HepG2 (cell line): ENCODE measurements around the gene PKP3. TPM values are rescaled to one million over a fixed set of nuclear protein-coding genes. Genes with fewer than 3 reads are reported as not detected.
A peak's percentile ranks its signal among the peaks of the same experiment; 100 is the strongest.

Experiments
- KDM5A ChIP-seq: fragments of 200-600 bp; sonication (generic); IDR thresholded peaks from 2 replicates; pipeline ENCODE4 v1.7.0; 2018; ENCODE audit warnings: antibody characterized with exemption, mild to moderate bottlenecking, low read length, borderline replicate concordance
- MED1 ChIP-seq: sonication (generic); formaldehyde crosslinking; IDR thresholded peaks from 2 replicates; pipeline ENCODE4 v1.4.0; 2020; ENCODE audit warnings: missing genetic modification reagents
- MEIS2 ChIP-seq: sonication (generic); formaldehyde crosslinking; IDR thresholded peaks from 2 replicates; pipeline ENCODE4 v1.9.0; 2021; ENCODE audit warnings: mild to moderate bottlenecking, missing genetic modification reagents
- NFE2L2 ChIP-seq: fragments of 150-350 bp; IDR thresholded peaks from 2 replicates; pipeline ENCODE4 v1.6.1; 2014; ENCODE audit warnings: low read length
- REPIN1 ChIP-seq: sonication (generic); formaldehyde crosslinking; IDR thresholded peaks from 2 replicates; pipeline ENCODE4 v1.8.0; 2022; ENCODE audit warnings: missing genetic modification reagents, low read depth, mild to moderate bottlenecking, borderline replicate concordance
- SIN3B ChIP-seq: fragments of 150-350 bp; IDR thresholded peaks from 2 replicates; pipeline ENCODE4 v1.6.1; 2014; ENCODE audit warnings: low read length
- ZFY ChIP-seq: sonication (generic); formaldehyde crosslinking; IDR thresholded peaks from 2 replicates; pipeline ENCODE4 v1.4.0; 2020; ENCODE audit warnings: missing genetic modification reagents
- ZNF124 ChIP-seq: sonication (generic); formaldehyde crosslinking; IDR thresholded peaks from 2 replicates; pipeline ENCODE4 v1.4.0; 2020; ENCODE audit warnings: missing genetic modification reagents
- ZNF326 ChIP-seq: sonication (generic); formaldehyde crosslinking; IDR thresholded peaks from 2 replicates; pipeline ENCODE4 v1.4.0; 2020; ENCODE audit warnings: missing genetic modification reagents, borderline replicate concordance
- polyA plus RNA-seq, 8 experiments: library from polyadenylated mRNA; depleted of rRNA in 3 of 8; stranded (reverse) in 7 of 8; unstranded in 1 of 8; fragments of >200 nt; fragmentation: Illumina TruSeq in 4 of 8; extraction: Trizol in 4 of 8; gene quantifications; 2 replicates each; pipeline versions ENCODE4 v1.2.1 to v1.2.3, GENCODE V29; 2011 to 2016; ENCODE audit warnings: low read depth in 4 of 8, missing spikeins in 1 of 8, mixed read lengths in 1 of 8; ENCODE audit not compliant: insufficient read depth in 1 of 8
- total RNA-seq, 5 experiments: library from RNA; depleted of rRNA; stranded (reverse); fragments of >200 nt; fragmentation: Illumina TruSeq; extraction: Trizol; gene quantifications; 2 replicates each; pipeline ENCODE4 v1.2.3, GENCODE V29; 2016; ENCODE audit warnings: low read depth in 1 of 5
- TF ChIP-seq, protein P1 (sequence below): sonication (generic); formaldehyde crosslinking; IDR thresholded peaks from 2 replicates; pipeline ENCODE4 v1.5.1; 2020; ENCODE audit warnings: missing genetic modification reagents, mild to moderate bottlenecking, borderline replicate concordance
- TF ChIP-seq, protein P2 (sequence below): sonication (generic); formaldehyde crosslinking; IDR thresholded peaks from one replicate; pipeline ENCODE4 v1.5.1; 2020; ENCODE audit warnings: mild to moderate bottlenecking, missing genetic modification reagents; ENCODE audit errors: not compliant biosample characterization
- TF ChIP-seq, protein P3 (sequence below): sonication (generic); formaldehyde crosslinking; IDR thresholded peaks from 2 replicates; pipeline ENCODE4 v1.5.0; 2020; ENCODE audit warnings: mild to moderate bottlenecking, missing genetic modification reagents
- TF ChIP-seq, protein P4 (sequence below): sonication (generic); formaldehyde crosslinking; IDR thresholded peaks from 2 replicates; pipeline ENCODE4 v1.4.0; 2020; ENCODE audit warnings: missing genetic modification reagents

The PKP3 gene
- total and polyA plus RNA-seq, 2 of the 13 experiments (the other 11 are each of a cell fraction or from before 2014, with no cell fraction given) = 18.0 to 28.7 TPM

DNA sequence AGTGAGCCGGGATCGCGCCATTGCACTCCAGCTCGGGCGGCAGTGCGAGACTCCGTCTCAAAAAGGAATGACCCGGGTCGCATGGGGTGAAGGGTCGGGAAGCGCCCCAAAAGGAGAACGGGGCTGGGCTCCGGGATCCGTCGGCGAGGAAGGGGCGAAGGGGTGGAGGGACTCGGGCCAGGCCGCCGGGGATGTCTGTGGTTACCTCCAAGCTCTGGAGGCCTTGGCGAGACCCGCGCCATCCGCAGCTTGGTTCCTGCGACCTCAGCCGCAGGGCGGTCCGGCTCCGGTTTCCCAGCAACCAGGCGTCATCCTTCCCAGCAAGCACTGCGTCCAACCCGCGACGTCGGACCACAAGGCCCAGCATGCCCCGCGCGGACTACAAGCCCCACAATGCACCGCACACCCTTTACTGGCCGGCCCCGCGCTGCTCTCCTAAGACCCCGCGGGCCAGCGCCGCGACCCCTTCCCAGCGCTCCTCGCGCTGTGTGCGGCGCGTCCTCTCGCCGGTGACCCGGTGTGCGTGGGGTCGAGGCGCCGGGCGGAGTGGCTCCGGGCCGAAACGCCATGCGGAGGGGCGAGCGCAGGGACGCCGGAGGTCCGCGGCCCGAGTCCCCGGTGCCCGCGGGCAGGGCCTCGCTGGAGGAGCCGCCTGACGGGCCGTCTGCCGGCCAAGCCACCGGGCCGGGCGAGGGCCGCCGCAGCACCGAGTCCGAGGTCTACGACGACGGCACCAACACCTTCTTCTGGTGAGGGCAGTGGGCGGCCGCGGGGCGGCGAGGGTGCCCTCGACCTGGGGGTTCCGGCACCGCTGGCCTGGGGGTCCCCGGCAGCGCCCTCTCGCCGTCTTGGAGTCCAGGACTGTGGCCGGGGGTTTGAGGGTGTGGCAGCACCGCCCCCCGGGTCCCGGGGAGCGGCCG lies 56.1 kb downstream of the PKP3 start, which contains the start of gene PTDSS2 (continued):
- TF ChIP-seq KDM5A (peak; percentile 81; the same call in 1 of the 2 replicates), MEIS2 (CRISPR knock-in tag) (peak; percentile 48; the same call in 1 of the 2 replicates), ZNF124 (CRISPR knock-in tag) (peak; percentile 81), SIN3B (0 out of 2 replicates have a peak, but pooled peaks have one; percentile 32), REPIN1 (0 out of 2 replicates have a peak, but pooled peaks have one; percentile 44), ZNF326 (CRISPR knock-in tag) (no peak), NFE2L2 (no peak), ZFY (CRISPR knock-in tag) (peak; percentile 99), MED1 (CRISPR knock-in tag) (peak; percentile 67)
- TF ChIP-seq, protein P1, sequence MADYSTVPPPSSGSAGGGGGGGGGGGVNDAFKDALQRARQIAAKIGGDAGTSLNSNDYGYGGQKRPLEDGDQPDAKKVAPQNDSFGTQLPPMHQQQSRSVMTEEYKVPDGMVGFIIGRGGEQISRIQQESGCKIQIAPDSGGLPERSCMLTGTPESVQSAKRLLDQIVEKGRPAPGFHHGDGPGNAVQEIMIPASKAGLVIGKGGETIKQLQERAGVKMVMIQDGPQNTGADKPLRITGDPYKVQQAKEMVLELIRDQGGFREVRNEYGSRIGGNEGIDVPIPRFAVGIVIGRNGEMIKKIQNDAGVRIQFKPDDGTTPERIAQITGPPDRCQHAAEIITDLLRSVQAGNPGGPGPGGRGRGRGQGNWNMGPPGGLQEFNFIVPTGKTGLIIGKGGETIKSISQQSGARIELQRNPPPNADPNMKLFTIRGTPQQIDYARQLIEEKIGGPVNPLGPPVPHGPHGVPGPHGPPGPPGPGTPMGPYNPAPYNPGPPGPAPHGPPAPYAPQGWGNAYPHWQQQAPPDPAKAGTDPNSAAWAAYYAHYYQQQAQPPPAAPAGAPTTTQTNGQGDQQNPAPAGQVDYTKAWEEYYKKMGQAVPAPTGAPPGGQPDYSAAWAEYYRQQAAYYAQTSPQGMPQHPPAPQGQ (CRISPR knock-in tag) = no peak
- TF ChIP-seq, protein P2, sequence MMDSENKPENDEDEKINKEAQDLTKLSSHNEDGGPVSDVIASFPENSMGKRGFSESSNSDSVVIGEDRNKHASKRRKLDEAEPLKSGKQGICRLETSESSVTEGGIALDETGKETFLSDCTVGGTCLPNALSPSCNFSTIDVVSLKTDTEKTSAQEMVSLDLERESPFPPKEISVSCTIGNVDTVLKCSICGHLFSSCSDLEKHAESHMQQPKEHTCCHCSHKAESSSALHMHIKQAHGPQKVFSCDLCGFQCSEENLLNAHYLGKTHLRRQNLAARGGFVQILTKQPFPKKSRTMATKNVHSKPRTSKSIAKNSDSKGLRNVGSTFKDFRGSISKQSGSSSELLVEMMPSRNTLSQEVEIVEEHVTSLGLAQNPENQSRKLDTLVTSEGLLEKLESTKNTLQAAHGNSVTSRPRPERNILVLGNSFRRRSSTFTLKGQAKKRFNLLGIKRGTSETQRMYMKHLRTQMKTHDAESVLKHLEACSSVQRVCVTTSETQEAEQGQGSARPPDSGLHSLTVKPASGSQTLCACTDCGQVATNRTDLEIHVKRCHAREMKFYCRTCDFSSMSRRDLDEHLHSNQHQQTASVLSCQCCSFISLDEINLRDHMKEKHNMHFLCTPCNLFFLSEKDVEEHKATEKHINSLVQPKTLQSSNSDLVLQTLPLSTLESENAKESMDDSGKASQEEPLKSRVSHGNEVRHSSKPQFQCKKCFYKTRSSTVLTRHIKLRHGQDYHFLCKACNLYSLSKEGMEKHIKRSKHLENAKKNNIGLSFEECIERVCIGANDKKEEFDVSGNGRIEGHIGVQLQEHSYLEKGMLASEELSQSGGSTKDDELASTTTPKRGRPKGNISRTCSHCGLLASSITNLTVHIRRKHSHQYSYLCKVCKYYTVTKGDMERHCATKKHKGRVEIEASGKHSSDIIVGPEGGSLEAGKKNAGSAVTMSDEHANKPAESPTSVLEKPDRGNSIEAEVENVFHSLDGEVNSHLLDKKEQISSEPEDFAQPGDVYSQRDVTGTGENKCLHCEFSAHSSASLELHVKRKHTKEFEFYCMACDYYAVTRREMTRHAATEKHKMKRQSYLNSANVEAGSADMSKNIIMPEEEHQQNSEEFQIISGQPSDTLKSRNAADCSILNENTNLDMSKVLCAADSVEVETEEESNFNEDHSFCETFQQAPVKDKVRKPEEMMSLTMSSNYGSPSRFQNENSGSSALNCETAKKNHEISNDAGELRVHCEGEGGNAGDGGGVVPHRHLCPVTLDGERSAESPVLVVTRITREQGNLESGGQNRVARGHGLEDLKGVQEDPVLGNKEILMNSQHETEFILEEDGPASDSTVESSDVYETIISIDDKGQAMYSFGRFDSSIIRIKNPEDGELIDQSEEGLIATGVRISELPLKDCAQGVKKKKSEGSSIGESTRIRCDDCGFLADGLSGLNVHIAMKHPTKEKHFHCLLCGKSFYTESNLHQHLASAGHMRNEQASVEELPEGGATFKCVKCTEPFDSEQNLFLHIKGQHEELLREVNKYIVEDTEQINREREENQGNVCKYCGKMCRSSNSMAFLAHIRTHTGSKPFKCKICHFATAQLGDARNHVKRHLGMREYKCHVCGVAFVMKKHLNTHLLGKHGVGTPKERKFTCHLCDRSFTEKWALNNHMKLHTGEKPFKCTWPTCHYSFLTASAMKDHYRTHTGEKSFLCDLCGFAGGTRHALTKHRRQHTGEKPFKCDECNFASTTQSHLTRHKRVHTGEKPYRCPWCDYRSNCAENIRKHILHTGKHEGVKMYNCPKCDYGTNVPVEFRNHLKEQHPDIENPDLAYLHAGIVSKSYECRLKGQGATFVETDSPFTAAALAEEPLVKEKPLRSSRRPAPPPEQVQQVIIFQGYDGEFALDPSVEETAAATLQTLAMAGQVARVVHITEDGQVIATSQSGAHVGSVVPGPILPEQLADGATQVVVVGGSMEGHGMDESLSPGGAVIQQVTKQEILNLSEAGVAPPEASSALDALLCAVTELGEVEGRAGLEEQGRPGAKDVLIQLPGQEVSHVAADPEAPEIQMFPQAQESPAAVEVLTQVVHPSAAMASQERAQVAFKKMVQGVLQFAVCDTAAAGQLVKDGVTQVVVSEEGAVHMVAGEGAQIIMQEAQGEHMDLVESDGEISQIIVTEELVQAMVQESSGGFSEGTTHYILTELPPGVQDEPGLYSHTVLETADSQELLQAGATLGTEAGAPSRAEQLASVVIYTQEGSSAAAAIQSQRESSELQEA (CRISPR knock-in tag) = peak; percentile 42
- TF ChIP-seq, protein P3, sequence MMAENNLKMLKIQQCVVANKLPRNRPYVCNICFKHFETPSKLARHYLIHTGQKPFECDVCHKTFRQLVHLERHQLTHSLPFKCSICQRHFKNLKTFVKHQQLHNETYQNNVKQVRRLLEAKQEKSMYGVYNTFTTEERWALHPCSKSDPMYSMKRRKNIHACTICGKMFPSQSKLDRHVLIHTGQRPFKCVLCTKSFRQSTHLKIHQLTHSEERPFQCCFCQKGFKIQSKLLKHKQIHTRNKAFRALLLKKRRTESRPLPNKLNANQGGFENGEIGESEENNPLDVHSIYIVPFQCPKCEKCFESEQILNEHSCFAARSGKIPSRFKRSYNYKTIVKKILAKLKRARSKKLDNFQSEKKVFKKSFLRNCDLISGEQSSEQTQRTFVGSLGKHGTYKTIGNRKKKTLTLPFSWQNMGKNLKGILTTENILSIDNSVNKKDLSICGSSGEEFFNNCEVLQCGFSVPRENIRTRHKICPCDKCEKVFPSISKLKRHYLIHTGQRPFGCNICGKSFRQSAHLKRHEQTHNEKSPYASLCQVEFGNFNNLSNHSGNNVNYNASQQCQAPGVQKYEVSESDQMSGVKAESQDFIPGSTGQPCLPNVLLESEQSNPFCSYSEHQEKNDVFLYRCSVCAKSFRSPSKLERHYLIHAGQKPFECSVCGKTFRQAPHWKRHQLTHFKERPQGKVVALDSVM (CRISPR knock-in tag) = peak; percentile 48; the same call in 1 of the 2 replicates
- TF ChIP-seq, protein P4, sequence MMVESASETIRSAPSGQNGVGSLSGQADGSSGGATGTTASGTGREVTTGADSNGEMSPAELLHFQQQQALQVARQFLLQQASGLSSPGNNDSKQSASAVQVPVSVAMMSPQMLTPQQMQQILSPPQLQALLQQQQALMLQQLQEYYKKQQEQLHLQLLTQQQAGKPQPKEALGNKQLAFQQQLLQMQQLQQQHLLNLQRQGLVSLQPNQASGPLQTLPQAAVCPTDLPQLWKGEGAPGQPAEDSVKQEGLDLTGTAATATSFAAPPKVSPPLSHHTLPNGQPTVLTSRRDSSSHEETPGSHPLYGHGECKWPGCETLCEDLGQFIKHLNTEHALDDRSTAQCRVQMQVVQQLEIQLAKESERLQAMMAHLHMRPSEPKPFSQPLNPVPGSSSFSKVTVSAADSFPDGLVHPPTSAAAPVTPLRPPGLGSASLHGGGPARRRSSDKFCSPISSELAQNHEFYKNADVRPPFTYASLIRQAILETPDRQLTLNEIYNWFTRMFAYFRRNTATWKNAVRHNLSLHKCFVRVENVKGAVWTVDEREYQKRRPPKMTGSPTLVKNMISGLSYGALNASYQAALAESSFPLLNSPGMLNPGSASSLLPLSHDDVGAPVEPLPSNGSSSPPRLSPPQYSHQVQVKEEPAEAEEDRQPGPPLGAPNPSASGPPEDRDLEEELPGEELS (CRISPR knock-in tag) = peak; percentile 53; the same call in 1 of the 2 replicates
